Spleen (tissue), 7 donors: ENCODE data around the gene GPR183.

Experiments used
- POLR2A ChIP-seq, 3 donors: fragments of 450-650 bp; IDR thresholded peaks; one replicate each; pipeline ENCODE4 v1.5.1; 2017; ENCODE audit warnings: antibody characterized with exemption in 3 of 3, mild to moderate bottlenecking in 1 of 3
- TF ChIP-seq, protein P1 (sequence below), 11 experiments: fragments of 200-600 bp in 7 of 11; fragments of 450-650 bp in 4 of 11; sonication (generic) in 4 of 11; IDR thresholded peaks in 8 of 11; conservative IDR thresholded peaks in 3 of 11; 1 replicate in 7 of 11; 2 replicates in 4 of 11; pipeline versions ENCODE4 v1.4.0 to v1.8.0; 2016 to 2021; ENCODE audit warnings: antibody characterized with exemption in 11 of 11, inconsistent platforms in 4 of 11, mild to moderate bottlenecking in 1 of 11
- donor health status: DM: no; HTN: no; CAD: no; lungs with moderate emphysema.
- donor health status: DM: no; HTN: no; CAD: no.
- donor health status: DM: no; HTN: no; CAD: no.

DNA sequence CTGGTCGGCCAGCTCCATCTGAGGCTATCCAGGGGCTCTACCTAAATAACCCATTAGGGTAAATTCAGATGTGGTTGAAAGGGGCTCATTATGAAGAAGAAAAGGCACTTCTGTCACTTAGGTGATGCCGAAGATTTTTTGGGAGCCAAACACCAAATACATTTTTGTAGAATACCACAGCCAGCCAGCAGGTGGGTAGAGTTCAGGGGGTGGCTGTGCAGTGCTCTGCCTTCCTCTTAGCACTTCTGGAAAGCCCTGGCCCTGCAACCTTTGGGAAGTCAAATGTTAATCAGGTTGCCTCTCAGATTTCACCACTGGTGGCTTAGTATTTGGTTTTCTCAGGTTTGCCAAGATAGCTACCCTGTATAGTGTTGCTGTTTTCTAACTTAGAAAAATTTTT lies 30.5 kb downstream of the GPR183 start:
- TF ChIP-seq, protein P1, sequence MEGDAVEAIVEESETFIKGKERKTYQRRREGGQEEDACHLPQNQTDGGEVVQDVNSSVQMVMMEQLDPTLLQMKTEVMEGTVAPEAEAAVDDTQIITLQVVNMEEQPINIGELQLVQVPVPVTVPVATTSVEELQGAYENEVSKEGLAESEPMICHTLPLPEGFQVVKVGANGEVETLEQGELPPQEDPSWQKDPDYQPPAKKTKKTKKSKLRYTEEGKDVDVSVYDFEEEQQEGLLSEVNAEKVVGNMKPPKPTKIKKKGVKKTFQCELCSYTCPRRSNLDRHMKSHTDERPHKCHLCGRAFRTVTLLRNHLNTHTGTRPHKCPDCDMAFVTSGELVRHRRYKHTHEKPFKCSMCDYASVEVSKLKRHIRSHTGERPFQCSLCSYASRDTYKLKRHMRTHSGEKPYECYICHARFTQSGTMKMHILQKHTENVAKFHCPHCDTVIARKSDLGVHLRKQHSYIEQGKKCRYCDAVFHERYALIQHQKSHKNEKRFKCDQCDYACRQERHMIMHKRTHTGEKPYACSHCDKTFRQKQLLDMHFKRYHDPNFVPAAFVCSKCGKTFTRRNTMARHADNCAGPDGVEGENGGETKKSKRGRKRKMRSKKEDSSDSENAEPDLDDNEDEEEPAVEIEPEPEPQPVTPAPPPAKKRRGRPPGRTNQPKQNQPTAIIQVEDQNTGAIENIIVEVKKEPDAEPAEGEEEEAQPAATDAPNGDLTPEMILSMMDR (IDR thresholded peaks at IDR 0.05 in 8 of 11, conservative IDR thresholded peaks at IDR 0.05 in 3 of 11) = no peak
- TF ChIP-seq POLR2A (IDR thresholded peaks at IDR 0.05) = no peak
